CD4-positive, alpha-beta T cell treated with Interleukin-17A for 1 hour (primary cell): ENCODE data around the gene SEMA4F.
"Not testable (repeated sequence)": the region's sequence is repeated elsewhere in the genome, so short reads cannot be mapped to it uniquely, and the experiment has no call there.

Source experiments
- DNase-seq: peaks from one replicate; pipeline ENCODE4 v3.0.0-alpha.2; 2020

SEMA4F gene, protein sequence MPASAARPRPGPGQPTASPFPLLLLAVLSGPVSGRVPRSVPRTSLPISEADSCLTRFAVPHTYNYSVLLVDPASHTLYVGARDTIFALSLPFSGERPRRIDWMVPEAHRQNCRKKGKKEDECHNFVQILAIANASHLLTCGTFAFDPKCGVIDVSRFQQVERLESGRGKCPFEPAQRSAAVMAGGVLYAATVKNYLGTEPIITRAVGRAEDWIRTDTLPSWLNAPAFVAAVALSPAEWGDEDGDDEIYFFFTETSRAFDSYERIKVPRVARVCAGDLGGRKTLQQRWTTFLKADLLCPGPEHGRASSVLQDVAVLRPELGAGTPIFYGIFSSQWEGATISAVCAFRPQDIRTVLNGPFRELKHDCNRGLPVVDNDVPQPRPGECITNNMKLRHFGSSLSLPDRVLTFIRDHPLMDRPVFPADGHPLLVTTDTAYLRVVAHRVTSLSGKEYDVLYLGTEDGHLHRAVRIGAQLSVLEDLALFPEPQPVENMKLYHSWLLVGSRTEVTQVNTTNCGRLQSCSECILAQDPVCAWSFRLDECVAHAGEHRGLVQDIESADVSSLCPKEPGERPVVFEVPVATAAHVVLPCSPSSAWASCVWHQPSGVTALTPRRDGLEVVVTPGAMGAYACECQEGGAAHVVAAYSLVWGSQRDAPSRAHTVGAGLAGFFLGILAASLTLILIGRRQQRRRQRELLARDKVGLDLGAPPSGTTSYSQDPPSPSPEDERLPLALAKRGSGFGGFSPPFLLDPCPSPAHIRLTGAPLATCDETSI

DNA sequence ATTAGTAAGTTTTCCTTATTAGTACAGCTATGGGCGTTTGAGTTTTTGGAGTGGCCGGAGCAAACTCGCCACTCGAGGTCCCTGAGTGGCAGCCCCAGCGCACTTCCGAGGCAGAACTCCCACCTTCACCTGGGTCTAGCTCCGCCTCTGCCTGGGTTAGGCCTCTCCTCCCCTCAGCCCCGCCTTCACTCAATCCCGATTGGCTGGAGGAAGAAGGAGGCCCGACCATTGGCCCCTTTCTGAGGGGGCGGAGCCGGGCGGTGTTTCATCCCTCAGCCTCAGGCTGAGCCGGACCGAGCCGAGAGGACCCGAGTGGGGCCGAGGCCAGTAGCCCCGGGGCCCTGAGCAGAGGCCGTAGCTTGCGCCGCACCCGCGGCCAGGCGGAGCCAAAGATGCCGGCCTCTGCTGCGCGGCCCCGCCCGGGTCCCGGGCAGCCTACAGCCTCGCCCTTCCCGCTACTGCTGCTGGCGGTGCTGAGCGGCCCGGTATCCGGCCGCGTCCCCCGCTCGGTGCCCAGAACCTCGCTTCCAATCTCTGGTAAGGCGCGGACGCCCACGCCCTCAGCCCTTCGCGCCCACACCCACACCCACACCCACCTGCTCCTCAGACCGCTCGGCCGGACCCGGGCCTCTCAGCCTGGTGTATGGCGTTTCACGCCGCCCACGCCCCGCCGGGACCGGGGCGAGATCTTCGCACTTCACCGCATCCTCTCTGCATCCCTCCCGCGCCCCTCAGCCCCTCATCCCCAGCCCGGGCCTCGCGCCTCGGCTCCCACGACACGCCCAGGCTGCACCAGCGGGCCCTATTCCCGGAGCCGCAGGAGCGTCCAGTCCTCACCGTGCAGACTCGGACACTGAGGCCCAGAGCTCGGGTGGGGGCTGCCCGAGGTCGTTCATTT, at the start of gene SEMA4F:
Gene SEMA4F (plus strand): TSS at position 263 of the 898 bp plus-strand sequence. CDS start 130 bp downstream, at position 393.
- DNase-seq = peak; percentile 96

GRCh38 chr2:74606927-74607326, 47.1 kb upstream of the SEMA4F start:
- DNase-seq = no peak

GRCh38 chr2:74617122-74617521, 36.9 kb upstream of the SEMA4F start:
- DNase-seq = no peak

DNA sequence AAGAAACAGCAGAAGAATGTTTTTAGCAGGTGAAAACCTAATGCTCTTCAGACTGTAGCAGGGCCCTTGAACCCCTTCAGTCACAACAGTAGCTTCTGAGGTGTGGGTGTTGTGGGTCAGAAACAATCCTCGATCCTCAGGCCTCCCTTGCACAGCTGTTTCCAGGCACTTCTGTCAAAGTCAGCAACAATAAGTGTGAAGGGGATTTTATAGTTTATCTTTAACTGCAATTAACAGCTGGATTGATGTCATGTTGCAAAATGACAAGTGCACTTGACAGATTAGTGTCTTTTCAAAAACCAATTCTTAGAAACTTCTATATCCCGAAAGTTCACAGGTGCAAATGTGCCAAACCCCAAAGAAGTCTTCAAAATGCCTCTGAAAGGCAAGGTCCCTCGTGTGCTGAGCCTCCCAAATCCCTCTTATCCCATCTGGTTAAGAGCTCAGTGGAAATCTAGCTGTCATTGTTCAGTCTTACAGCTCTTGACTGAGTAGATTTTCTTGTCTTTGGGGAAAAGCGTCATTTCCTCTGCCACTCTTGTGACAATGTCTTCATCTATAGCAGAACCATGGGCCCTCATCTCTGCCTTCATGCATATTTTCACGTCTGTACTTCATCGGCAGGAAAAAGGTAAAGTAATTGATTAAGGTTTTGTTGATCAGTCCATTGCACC, 35.5 kb upstream of the SEMA4F start:
- DNase-seq = no peak

DNA sequence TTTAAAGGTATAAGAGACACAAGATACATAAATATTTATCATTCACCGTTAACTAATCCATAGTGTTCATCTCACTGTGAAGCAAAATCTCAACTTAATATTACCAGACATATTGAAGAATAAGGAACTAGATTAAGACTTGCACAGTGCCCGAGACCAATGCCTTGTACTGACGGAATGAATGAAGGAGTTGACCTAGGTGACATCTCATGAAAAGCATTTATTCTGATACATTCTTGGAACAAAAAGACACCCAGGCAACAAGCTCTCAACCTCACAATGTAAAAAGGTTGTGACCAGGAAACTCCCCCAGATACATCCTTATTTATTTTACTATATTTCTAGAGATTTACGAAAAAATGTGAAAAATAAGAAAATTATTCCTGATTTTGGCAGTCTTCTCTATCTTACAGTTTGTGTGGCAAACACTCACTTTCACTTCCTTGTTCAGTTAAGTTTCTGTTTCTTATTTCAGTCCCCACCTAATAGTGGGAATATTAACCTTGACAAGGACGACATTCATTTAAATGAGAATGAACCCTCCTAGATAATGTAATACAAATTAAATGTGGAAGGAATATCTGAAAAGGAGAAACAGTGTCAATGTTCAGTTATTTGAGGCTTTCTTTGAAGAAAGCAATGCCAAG, 34.3 kb upstream of the SEMA4F start:
- no peak for DNase-seq

GRCh38 chr2:74620671-74621070, 33.4 kb upstream of the SEMA4F start:
- DNase-seq = no peak

GRCh38 chr2:74625658-74626425, 28.2 kb upstream of the SEMA4F start:
- no peak for DNase-seq

DNA sequence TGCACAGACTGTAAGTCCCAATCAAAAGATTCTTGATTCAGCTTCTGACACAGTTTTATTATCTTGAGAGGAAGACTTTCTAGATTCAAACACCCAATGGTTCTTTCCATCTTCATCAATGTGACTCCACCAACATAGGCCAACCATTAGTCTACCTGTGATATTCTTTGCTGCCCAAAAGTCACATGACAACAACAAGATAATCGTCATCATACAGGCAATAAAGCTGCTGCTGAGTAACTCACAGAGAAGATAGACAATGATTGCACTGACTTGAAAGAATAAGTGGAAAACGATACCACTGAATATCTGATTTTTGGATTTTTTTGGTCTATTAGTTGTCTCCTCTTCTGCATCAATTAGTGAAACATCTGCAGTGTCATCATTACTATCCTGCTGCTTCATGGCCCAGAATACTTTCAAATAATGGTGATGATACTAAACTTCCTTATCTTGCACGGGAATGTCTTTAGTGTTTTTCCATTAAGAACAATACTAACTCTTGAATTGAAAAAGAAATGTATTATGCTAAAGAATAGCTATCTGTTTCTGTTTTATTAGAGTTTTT, 25.4 kb upstream of the SEMA4F start:
- no peak for DNase-seq

DNA sequence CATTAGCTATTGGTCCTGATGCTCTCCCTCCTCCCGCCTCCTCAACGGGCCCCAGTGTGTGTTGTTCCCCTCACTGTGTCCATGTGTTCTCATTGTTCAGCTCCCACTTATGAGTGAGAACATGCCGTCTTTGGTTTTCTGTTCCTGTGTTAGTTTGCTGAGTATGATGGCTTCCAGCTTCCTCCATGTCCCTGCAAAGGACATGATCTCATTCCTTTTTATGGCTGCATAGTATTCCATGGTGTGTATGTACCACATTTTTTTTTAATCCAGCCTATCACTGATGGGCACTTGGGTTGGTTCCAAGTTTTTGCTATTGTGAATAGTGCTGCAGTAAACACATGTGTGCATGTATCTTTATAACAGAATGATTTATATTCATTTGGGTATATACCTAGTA, 23.6 kb upstream of the SEMA4F start:
- not testable (repeated sequence) for DNase-seq

GRCh38 chr2:74632209-74632938, 21.7 kb upstream of the SEMA4F start:
- no peak for DNase-seq

GRCh38 chr2:74632939-74633312, 21.1 kb upstream of the SEMA4F start:
- no peak for DNase-seq

- no peak for DNase-seq
These were observed 14.5 kb upstream of the SEMA4F start for GRCh38 chr2:74639550-74639949.

GRCh38 chr2:74645344-74645743, 8.7 kb upstream of the SEMA4F start:
- DNase-seq = no peak

DNA sequence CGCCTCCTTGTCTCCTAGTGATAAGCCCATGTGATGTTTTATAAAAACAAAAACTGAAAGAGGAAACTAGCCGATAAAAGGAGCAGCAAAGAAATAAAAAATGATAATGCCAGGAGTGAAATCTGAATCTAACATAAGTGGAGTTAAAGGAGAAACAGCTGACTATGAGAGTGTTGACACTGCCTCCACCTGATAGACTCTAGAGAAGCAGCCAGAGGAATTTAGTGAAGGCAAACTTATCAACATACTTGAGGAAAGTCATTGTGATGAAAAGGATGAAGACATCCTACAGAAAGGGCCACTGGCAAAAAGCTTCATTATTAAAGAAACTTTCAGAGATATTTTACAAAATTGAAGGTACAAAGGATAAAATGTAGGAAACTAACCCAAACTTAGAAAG, 7.8 kb upstream of the SEMA4F start:
- no peak for DNase-seq

GRCh38 chr2:74646834-74647482, 7.1 kb upstream of the SEMA4F start:
- no peak for DNase-seq

GRCh38 chr2:74648009-74648443, 6.0 kb upstream of the SEMA4F start, which contains the start of gene M1AP:
M1AP (minus strand) TSS chr2:74648330; CDS start chr2:74640275, 8,055 bp downstream.
- no peak for DNase-seq

DNA sequence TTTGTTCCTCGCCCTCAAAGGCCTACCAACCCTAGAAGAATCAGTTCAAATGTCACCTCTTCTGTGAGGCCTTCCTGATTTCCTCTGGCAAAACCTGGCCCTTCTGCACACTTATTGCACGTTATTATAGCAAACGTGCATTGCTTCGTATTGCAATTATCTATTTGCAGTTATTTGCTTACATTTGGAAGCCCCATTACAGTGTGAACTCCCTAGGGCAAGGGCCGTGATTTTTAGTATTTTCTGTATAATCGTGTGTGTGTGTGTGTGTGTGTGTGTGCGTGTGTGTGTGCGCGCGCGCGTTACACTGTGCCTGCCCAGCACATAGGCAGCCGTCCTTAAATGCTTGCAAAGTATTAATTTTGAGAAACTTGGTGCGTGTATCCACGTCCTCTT, 460 bp upstream of the SEMA4F start:
- DNase-seq = no peak

DNA sequence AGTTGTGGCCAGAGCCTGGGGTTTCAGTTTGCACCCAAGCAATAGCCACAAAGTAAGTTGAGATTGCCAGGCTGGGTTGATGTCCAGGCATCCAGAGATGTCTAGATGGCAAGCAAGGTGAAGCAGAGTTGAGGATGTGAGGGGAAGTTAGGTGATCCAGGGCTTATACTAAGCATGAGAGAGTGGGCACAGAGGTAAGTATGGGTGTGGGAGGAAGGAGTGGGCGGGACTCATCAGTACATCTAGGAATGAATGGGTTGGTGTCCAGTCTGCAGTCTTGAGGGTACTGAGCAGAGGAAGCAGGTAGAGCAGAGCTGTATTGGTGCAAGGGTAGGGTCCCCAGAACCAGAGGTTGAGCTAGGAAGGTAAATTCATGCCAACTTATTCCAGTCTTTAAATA, 1.5 kb downstream of the SEMA4F start:
- no peak for DNase-seq

DNA sequence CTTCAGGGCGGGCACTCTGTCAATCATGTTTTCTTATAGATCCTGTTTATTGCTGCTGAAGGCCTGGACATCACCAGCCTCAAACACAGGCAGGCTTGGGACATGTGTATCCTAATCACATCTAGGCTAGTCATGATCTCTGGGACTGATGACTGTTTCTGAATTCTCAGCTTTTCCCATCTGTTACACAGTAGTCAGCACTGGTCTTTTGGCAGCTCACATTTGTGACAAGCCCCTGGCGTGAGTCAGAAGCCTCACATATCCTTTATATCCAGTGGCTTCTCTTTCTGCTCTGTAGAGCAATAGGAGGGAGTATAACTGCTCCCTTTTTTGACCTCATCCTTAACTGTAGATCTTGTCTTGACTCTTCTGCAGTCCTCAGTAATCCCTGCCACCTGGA, 4.5 kb downstream of the SEMA4F start:
- DNase-seq = no peak
